Measurements from ENCODE around the gene HECW1. TPM values are rescaled to one million over a fixed set of nuclear protein-coding genes. Genes with fewer than 3 reads are reported as not detected.

Gene HECW1
- total and polyA plus RNA-seq, 2 of the 8 experiments (the other 6 are each of a cell fraction or from before 2014, with no cell fraction given): 2.9 to 12.7 TPM

DNA sequence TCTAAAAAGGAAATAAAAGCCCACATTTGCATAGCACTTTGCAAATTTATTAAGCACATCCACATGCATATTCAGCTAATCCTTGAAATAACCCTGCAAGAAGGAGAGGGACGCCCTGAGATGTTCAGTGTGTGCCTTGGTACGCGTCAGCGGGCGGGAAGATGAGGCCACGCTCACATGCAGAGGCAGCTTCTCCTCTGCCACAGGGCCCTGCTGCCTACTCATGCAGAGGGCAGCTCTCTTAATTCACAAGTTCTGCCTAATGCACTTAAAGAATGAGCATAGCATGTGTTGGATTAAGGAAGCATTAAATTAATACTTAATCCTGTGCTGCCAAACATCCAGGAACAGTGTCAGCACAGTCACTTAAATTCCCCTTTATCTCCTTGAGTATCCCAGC, 132.3 kb downstream of the HECW1 start (continued):
- TF ChIP-seq, protein P1, sequence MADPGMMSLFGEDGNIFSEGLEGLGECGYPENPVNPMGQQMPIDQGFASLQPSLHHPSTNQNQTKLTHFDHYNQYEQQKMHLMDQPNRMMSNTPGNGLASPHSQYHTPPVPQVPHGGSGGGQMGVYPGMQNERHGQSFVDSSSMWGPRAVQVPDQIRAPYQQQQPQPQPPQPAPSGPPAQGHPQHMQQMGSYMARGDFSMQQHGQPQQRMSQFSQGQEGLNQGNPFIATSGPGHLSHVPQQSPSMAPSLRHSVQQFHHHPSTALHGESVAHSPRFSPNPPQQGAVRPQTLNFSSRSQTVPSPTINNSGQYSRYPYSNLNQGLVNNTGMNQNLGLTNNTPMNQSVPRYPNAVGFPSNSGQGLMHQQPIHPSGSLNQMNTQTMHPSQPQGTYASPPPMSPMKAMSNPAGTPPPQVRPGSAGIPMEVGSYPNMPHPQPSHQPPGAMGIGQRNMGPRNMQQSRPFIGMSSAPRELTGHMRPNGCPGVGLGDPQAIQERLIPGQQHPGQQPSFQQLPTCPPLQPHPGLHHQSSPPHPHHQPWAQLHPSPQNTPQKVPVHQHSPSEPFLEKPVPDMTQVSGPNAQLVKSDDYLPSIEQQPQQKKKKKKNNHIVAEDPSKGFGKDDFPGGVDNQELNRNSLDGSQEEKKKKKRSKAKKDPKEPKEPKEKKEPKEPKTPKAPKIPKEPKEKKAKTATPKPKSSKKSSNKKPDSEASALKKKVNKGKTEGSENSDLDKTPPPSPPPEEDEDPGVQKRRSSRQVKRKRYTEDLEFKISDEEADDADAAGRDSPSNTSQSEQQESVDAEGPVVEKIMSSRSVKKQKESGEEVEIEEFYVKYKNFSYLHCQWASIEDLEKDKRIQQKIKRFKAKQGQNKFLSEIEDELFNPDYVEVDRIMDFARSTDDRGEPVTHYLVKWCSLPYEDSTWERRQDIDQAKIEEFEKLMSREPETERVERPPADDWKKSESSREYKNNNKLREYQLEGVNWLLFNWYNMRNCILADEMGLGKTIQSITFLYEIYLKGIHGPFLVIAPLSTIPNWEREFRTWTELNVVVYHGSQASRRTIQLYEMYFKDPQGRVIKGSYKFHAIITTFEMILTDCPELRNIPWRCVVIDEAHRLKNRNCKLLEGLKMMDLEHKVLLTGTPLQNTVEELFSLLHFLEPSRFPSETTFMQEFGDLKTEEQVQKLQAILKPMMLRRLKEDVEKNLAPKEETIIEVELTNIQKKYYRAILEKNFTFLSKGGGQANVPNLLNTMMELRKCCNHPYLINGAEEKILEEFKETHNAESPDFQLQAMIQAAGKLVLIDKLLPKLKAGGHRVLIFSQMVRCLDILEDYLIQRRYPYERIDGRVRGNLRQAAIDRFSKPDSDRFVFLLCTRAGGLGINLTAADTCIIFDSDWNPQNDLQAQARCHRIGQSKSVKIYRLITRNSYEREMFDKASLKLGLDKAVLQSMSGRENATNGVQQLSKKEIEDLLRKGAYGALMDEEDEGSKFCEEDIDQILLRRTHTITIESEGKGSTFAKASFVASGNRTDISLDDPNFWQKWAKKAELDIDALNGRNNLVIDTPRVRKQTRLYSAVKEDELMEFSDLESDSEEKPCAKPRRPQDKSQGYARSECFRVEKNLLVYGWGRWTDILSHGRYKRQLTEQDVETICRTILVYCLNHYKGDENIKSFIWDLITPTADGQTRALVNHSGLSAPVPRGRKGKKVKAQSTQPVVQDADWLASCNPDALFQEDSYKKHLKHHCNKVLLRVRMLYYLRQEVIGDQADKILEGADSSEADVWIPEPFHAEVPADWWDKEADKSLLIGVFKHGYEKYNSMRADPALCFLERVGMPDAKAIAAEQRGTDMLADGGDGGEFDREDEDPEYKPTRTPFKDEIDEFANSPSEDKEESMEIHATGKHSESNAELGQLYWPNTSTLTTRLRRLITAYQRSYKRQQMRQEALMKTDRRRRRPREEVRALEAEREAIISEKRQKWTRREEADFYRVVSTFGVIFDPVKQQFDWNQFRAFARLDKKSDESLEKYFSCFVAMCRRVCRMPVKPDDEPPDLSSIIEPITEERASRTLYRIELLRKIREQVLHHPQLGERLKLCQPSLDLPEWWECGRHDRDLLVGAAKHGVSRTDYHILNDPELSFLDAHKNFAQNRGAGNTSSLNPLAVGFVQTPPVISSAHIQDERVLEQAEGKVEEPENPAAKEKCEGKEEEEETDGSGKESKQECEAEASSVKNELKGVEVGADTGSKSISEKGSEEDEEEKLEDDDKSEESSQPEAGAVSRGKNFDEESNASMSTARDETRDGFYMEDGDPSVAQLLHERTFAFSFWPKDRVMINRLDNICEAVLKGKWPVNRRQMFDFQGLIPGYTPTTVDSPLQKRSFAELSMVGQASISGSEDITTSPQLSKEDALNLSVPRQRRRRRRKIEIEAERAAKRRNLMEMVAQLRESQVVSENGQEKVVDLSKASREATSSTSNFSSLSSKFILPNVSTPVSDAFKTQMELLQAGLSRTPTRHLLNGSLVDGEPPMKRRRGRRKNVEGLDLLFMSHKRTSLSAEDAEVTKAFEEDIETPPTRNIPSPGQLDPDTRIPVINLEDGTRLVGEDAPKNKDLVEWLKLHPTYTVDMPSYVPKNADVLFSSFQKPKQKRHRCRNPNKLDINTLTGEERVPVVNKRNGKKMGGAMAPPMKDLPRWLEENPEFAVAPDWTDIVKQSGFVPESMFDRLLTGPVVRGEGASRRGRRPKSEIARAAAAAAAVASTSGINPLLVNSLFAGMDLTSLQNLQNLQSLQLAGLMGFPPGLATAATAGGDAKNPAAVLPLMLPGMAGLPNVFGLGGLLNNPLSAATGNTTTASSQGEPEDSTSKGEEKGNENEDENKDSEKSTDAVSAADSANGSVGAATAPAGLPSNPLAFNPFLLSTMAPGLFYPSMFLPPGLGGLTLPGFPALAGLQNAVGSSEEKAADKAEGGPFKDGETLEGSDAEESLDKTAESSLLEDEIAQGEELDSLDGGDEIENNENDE (IDR thresholded peaks at IDR 0.05; ENCODE audit: insufficient replicate concordance, low read length): no peak
- TF ChIP-seq FOSL1 (IDR thresholded peaks at IDR 0.05; ENCODE audit: insufficient read depth, low read depth, low read length): no peak
- TF ChIP-seq PHF8 (conservative IDR thresholded peaks at IDR 0.05; ENCODE audit: low read depth, low read length): no peak
- no peak for TF ChIP-seq GTF2F1 (IDR thresholded peaks at IDR 0.05; ENCODE audit: borderline replicate concordance, low read depth, low read length)
- no peak for TF ChIP-seq KDM4A (IDR thresholded peaks at IDR 0.05; ENCODE audit: low read depth, low read length, severe bottlenecking)
- no peak for TF ChIP-seq GABPA (IDR thresholded peaks at IDR 0.05; ENCODE audit: borderline replicate concordance, insufficient read depth, low read length)
- TF ChIP-seq TAF7 (optimal IDR thresholded peaks at IDR 0.05; ENCODE audit: borderline replicate concordance, low read depth, low read length): no peak
- TF ChIP-seq CBX5 (IDR thresholded peaks at IDR 0.05; ENCODE audit: low read depth, low read length): no peak
- no peak for TF ChIP-seq SP1 (IDR thresholded peaks at IDR 0.05; ENCODE audit: low read depth, low read length)
- no peak for TF ChIP-seq POU5F1 (IDR thresholded peaks at IDR 0.05; ENCODE audit: low read depth, low read length)
- TF ChIP-seq, protein P2, sequence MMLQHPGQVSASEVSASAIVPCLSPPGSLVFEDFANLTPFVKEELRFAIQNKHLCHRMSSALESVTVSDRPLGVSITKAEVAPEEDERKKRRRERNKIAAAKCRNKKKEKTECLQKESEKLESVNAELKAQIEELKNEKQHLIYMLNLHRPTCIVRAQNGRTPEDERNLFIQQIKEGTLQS (IDR thresholded peaks at IDR 0.05; ENCODE audit: insufficient read depth, low read depth, low read length): no peak

All from H1 (cell line).